ENCODE measurements around the gene DPH1.

DNA sequence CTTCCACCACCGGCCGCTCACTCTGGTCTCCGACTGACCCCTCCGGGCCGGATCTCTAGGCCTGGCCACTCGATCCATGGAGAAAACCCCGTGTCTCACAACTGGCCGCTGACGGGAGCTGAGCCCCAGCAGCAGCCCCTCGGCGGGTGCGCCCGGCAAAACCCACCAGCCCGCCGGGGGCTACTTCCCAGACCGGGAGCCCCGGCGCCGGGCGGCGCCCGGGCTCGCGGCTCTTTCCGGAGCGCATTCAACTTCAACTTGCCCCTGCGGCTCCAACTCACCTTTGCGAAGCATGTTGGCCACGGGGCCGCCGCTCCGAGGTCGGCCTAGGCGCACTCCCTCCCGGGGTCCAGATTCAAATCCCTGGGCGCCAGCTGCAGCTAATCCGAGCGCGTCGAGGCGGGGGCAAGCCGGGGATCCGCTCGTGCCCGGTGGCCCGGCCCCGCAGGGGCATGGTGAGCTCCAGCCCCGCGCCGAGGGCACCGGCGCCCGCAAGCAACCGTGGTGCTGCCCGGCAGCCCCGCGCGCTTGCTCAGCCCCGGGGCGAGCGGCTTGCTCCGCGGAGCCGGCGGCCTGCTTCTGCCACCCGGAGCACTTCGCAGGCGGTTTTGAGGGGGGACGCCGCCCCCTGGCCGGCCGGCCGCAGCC is 5.3 kb upstream of the DPH1 start:
- TF ChIP-seq, protein P1, sequence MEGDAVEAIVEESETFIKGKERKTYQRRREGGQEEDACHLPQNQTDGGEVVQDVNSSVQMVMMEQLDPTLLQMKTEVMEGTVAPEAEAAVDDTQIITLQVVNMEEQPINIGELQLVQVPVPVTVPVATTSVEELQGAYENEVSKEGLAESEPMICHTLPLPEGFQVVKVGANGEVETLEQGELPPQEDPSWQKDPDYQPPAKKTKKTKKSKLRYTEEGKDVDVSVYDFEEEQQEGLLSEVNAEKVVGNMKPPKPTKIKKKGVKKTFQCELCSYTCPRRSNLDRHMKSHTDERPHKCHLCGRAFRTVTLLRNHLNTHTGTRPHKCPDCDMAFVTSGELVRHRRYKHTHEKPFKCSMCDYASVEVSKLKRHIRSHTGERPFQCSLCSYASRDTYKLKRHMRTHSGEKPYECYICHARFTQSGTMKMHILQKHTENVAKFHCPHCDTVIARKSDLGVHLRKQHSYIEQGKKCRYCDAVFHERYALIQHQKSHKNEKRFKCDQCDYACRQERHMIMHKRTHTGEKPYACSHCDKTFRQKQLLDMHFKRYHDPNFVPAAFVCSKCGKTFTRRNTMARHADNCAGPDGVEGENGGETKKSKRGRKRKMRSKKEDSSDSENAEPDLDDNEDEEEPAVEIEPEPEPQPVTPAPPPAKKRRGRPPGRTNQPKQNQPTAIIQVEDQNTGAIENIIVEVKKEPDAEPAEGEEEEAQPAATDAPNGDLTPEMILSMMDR (IDR thresholded peaks at IDR 0.05) = no peak
- TF ChIP-seq POLR2A (IDR thresholded peaks at IDR 0.05) = no peak

All from sigmoid colon (tissue), 3 donors.